Measurements from ENCODE around the gene SMOC1.

Gene SMOC1

GRCh38 chr14:69948351-69948750 is 69.1 kb downstream of the SMOC1 start:
- Histone ChIP-seq H3K36me3 (ENCODE audit: insufficient read depth, low read length) (no peaks in the 10 kb centered on the region), H3K9ac (ENCODE audit: low read depth, low read length) (no peak overlapping the region), H3K27me3 (ENCODE audit: insufficient read depth, low read length, poor library complexity) (no peaks in the 10 kb centered on the region), H4K20me1 (ENCODE audit: insufficient read depth, low read length) (no peaks in the 10 kb centered on the region), H3K9me3 (ENCODE audit: insufficient read depth, low read length, severe bottlenecking) (peaks cover 2% of the 10 kb centered on the region), H3K4me1 (ENCODE audit: insufficient read depth, low read length) (no peaks in the 10 kb centered on the region), H3K4me3 (ENCODE audit: low read depth in 1 of 2, low read length in 2 of 2) (no peak overlapping the region), H3K4me2 (ENCODE audit: insufficient read depth, low read length) (no peak overlapping the region), H3K27ac (ENCODE audit: low read length) (no peak overlapping the region), H3K79me2 (ENCODE audit: insufficient read depth, low read length) (no peaks in the 10 kb centered on the region), H2AFZ (ENCODE audit: low read depth, low read length) (no peak overlapping the region)
- ATAC-seq (ENCODE audit: insufficient read depth, low read depth) (no peak), DNase-seq (no peak)
- TF ChIP-seq CTCF (IDR thresholded peaks at IDR 0.05; ENCODE audit: borderline replicate concordance, extremely low read depth, low read length, poor library complexity, severe bottlenecking), result no peak
- TF ChIP-seq EZH2 (IDR thresholded peaks at IDR 0.05; ENCODE audit: borderline replicate concordance, low read depth, low read length, severe bottlenecking), result no peak

GRCh38 chr14:69951263-69951662 is 72.0 kb downstream of the SMOC1 start:
- DNase-seq, result no peak
- H3K9me3 ChIP-seq (ENCODE audit: insufficient read depth, low read length, severe bottlenecking), result no peaks in the 10 kb centered on the region
- H3K4me1 ChIP-seq (ENCODE audit: insufficient read depth, low read length), result no peaks in the 10 kb centered on the region
- H3K79me2 ChIP-seq (ENCODE audit: insufficient read depth, low read length), result no peaks in the 10 kb centered on the region
- no peaks in the 10 kb centered on the region for H3K27me3 ChIP-seq (ENCODE audit: insufficient read depth, low read length, poor library complexity)
- no peak overlapping the region for H2AFZ ChIP-seq (ENCODE audit: low read depth, low read length)
- H3K9ac ChIP-seq (ENCODE audit: low read depth, low read length), result no peak overlapping the region
- no peak for TF ChIP-seq EZH2 (IDR thresholded peaks at IDR 0.05; ENCODE audit: borderline replicate concordance, low read depth, low read length, severe bottlenecking)
- TF ChIP-seq CTCF (IDR thresholded peaks at IDR 0.05; ENCODE audit: borderline replicate concordance, extremely low read depth, low read length, poor library complexity, severe bottlenecking), result no peak
- no peak for ATAC-seq (ENCODE audit: insufficient read depth, low read depth)
- no peak overlapping the region for H3K4me2 ChIP-seq (ENCODE audit: insufficient read depth, low read length)
- H4K20me1 ChIP-seq (ENCODE audit: insufficient read depth, low read length), result no peaks in the 10 kb centered on the region
- no peak overlapping the region for H3K4me3 ChIP-seq (ENCODE audit: low read depth in 1 of 2, low read length in 2 of 2)
- H3K36me3 ChIP-seq (ENCODE audit: insufficient read depth, low read length), result no peaks in the 10 kb centered on the region
- H3K27ac ChIP-seq (ENCODE audit: low read length), result no peak overlapping the region

GRCh38 chr14:69951935-69952334 is 72.7 kb downstream of the SMOC1 start:
- Histone ChIP-seq H3K27ac (ENCODE audit: low read length) (no peak overlapping the region), H3K4me3 (ENCODE audit: low read depth in 1 of 2, low read length in 2 of 2) (no peak overlapping the region), H3K9me3 (ENCODE audit: insufficient read depth, low read length, severe bottlenecking) (no peaks in the 10 kb centered on the region), H2AFZ (ENCODE audit: low read depth, low read length) (no peak overlapping the region), H4K20me1 (ENCODE audit: insufficient read depth, low read length) (no peaks in the 10 kb centered on the region), H3K9ac (ENCODE audit: low read depth, low read length) (no peak overlapping the region), H3K4me2 (ENCODE audit: insufficient read depth, low read length) (no peak overlapping the region), H3K4me1 (ENCODE audit: insufficient read depth, low read length) (no peaks in the 10 kb centered on the region), H3K36me3 (ENCODE audit: insufficient read depth, low read length) (no peaks in the 10 kb centered on the region), H3K27me3 (ENCODE audit: insufficient read depth, low read length, poor library complexity) (peaks cover 6% of the 10 kb centered on the region), H3K79me2 (ENCODE audit: insufficient read depth, low read length) (no peaks in the 10 kb centered on the region)
- ATAC-seq (ENCODE audit: insufficient read depth, low read depth) (no peak), DNase-seq (no peak)
- TF ChIP-seq EZH2 (IDR thresholded peaks at IDR 0.05; ENCODE audit: borderline replicate concordance, low read depth, low read length, severe bottlenecking) (no peak), CTCF (IDR thresholded peaks at IDR 0.05; ENCODE audit: borderline replicate concordance, extremely low read depth, low read length, poor library complexity, severe bottlenecking) (no peak)
